Fibroblast of skin of left quadriceps (primary cell): ENCODE results near the gene TANC2.
"Not testable (repeated sequence)": the region's sequence is repeated elsewhere in the genome, so short reads cannot be mapped to it uniquely, and the experiment has no call there.

Experiments
- DNase-seq, 2 experiments: peaks; one replicate each; pipeline ENCODE4 v3.0.0-alpha.2; 2013; ENCODE audit warnings: low read depth in 2 of 2

The TANC2 gene

GRCh38 chr17:62964506-62964905 lies 1.5 kb upstream of the TANC2 start:
- no peak for DNase-seq

GRCh38 chr17:62965174-62965685 lies 805 bp upstream of the TANC2 start:
- no peak for DNase-seq

- no peak for DNase-seq
Measured at GRCh38 chr17:62966426-62967204, 580 bp downstream of the TANC2 start.

GRCh38 chr17:62967205-62967529 lies 1.1 kb downstream of the TANC2 start:
- DNase-seq = no peak

GRCh38 chr17:62968445-62968923 lies 2.4 kb downstream of the TANC2 start:
- DNase-seq = peak; percentile 78 to 79

- DNase-seq = no peak
Measured at GRCh38 chr17:62970610-62971009, 4.6 kb downstream of the TANC2 start.

- DNase-seq = no peak
Measured at GRCh38 chr17:62971853-62972252, 5.8 kb downstream of the TANC2 start.

- no peak for DNase-seq
Measured at GRCh38 chr17:62974788-62975187, 8.8 kb downstream of the TANC2 start.

- peak in 1 of 2 experiments; percentile 39 for DNase-seq
Measured at GRCh38 chr17:62975206-62975605, 9.2 kb downstream of the TANC2 start.

- DNase-seq = not testable (repeated sequence)
Measured at GRCh38 chr17:62976643-62977231, 10.7 kb downstream of the TANC2 start.

GRCh38 chr17:62980842-62981241 lies 14.8 kb downstream of the TANC2 start:
- DNase-seq = no peak

GRCh38 chr17:62981933-62982332 lies 15.9 kb downstream of the TANC2 start:
- no peak for DNase-seq

GRCh38 chr17:62984801-62985200 lies 18.8 kb downstream of the TANC2 start:
- DNase-seq = no peak

GRCh38 chr17:62986549-62986948 lies 20.5 kb downstream of the TANC2 start:
- no peak for DNase-seq

GRCh38 chr17:62987136-62987535 lies 21.1 kb downstream of the TANC2 start:
- DNase-seq = no peak

- DNase-seq = no peak
Measured at GRCh38 chr17:62989501-62989900, 23.5 kb downstream of the TANC2 start.

GRCh38 chr17:62994931-62995330 lies 28.9 kb downstream of the TANC2 start:
- no peak for DNase-seq

- no peak for DNase-seq
Measured at GRCh38 chr17:62995377-62995885, 29.4 kb downstream of the TANC2 start.

- DNase-seq = no peak
Measured at GRCh38 chr17:62996221-62996620, 30.2 kb downstream of the TANC2 start.

GRCh38 chr17:62998166-62998565 lies 32.1 kb downstream of the TANC2 start:
- DNase-seq = no peak

GRCh38 chr17:62998665-62999393 lies 32.8 kb downstream of the TANC2 start:
- no peak for DNase-seq

- no peak for DNase-seq
Measured at GRCh38 chr17:62999736-63000135, 33.7 kb downstream of the TANC2 start.
